ENCODE data around the gene HTD2. TPM values are rescaled to one million over a fixed set of nuclear protein-coding genes. Genes with fewer than 3 reads are reported as not detected.

The HTD2 gene
- total RNA-seq, 4 donors from 2014 or later, result 8.4 to 12.6 (median 10.4) TPM

GRCh38 chr3:58326267-58326900 is 20.1 kb downstream of the HTD2 start:
- no peak for TF ChIP-seq CTCF (IDR thresholded peaks at IDR 0.05)
- no peak for DNase-seq (ENCODE audit: low spot score)
- no peak for ATAC-seq (ENCODE audit: low FRiP score)

- no peak for TF ChIP-seq CTCF (IDR thresholded peaks at IDR 0.05)
- DNase-seq (ENCODE audit: low spot score) (no peak), ATAC-seq (ENCODE audit: low FRiP score) (no peak)
These were observed 23.0 kb downstream of the HTD2 start for GRCh38 chr3:58329150-58329921.

- DNase-seq (ENCODE audit: low spot score) (no peak), ATAC-seq (ENCODE audit: low FRiP score) (no peak)
- TF ChIP-seq CTCF (IDR thresholded peaks at IDR 0.05), result no peak
These were observed 23.6 kb downstream of the HTD2 start for GRCh38 chr3:58329922-58330413.

DNA sequence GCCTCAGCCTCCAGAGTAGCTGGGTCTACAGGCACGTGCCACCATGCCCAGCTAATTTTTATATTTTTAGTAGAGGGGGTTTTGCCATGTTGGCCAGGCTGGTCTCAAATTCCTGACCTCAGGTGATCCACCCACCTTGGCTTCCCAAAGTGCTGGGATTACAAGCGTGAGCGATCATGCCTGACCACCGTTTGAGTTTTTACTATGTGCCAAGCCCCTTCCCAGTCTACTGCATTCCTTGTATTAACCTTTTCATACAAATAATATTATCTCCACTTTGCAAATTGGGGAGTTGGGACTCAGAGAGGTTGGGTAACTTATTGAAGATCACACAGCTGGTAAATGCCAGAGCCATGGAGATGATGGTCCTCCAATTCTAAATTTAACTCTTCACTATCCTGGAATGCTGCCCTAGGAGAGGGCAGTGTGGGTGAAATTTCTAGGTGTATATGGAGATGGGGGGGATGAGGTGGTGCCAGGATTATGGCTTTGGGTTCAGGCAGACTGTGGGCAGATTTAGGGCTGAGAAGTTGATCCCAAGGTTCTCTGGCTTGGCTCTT is 25.4 kb downstream of the HTD2 start:
- DNase-seq (ENCODE audit: low spot score) (no peak), ATAC-seq (ENCODE audit: low FRiP score) (no peak)
- TF ChIP-seq CTCF (IDR thresholded peaks at IDR 0.05), result no peak

GRCh38 chr3:58332575-58333188 is 26.4 kb downstream of the HTD2 start, which contains the start of gene PXK:
PXK (plus strand) TSS chr3:58332892; CDS start chr3:58332989, 97 bp downstream.
- DNase-seq (ENCODE audit: low spot score), result peak; percentile 42
- ATAC-seq (ENCODE audit: low FRiP score), result peak; percentile 92
- TF ChIP-seq CTCF (IDR thresholded peaks at IDR 0.05), result no peak

DNA sequence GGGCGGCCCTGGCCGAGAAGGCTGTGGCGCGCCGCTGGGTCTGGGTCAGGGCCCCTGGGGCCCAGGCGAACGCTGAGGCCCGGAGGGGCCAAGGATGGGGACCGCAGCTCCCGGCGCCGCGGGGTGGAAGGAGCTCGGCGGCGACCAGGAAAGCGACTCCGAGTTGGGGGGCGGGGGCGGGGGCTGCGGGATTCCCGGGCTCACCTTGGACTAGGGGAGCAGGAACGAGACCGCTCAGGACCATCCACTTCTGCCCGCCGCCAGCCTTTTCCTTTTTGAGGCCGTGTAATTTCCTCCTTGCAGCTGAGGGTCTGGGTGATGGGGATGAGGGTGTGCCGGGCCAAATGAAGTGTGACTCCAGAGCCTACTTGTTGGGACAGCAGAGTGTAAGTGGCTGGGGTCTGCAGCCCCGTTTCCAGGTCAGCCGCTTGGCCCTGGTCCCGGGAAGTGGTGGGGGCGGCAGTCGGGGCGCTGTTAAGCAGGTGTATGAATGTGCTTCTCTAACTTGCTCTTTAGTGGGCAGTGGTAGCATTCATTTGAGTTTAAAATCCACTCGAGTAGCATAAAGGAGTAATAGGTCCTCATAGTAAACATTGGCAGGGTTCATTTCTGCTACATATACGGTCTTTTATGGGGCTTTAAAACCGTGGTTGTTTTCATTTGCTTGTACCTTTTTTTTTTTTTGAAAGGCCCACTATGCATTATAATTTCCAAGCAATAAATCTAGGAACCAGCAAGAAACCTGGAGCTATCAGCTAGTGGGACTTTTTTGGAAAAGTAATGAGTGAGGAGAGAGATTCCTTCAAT is 27.1 kb downstream of the HTD2 start:
- TF ChIP-seq CTCF (IDR thresholded peaks at IDR 0.05), result no peak
- ATAC-seq (ENCODE audit: low FRiP score) (peak; percentile 37), DNase-seq (ENCODE audit: low spot score) (no peak)

Data from omental fat pad (tissue), 4 donors.